GM18505 (cell line): ENCODE measurements around the gene ZNF652.
"Not testable (repeated sequence)": the region's sequence is repeated elsewhere in the genome, so short reads cannot be mapped to it uniquely, and the experiment has no call there.

Experiments
- ATAC-seq: cut with Tn5 transposase; IDR thresholded peaks from one replicate; pipeline ENCODE4 v1.9.1; 2021; ENCODE audit not compliant: unreplicated experiment
- POLR2A ChIP-seq: IDR thresholded peaks from 4 replicates; pipeline ENCODE4 v1.6.1; 2011; ENCODE audit warnings: borderline replicate concordance; ENCODE audit not compliant: insufficient read depth, insufficient read length; ENCODE audit errors: extremely low read depth

The ZNF652 gene

GRCh38 chr17:49393491-49394255 lies 31.6 kb upstream of the ZNF652 start:
- ATAC-seq, result no peak
- TF ChIP-seq POLR2A, result no peak

DNA sequence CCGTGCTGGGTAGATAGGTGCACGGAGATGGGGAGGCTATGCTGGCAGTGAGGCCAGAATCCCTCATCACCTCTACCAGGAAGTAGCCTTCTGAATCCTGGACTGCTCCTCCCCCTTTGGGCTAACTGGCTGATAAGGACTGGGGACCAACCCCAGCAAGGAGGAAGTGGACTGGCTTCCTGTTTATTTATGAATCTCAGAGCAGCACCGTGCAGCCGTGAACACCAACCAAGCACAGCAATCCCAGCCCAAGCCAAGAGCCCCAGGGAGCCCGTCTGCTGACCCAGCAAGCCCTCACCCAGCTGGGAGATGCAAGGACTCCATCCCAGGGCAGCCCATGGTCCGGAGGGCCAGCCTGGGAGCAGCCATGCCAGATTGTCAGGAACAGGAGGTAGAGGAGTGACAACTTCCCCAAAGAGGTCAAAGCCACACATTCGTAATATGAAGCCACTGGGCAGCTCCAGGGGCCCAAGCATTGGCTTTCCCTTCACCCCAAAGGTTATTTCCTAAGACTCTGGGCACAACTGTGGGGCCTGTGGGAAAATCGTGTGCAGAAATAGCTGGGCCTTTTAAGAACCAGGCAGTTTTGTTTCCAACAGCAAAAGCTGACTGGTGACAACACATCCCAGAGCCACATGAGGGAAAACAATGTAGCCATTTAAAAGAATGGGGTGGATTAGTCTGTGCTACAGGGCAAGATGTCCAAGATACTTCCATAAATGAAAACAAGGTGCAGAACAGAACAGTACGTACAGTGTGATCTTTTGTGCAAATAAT lies 28.7 kb upstream of the ZNF652 start:
- peak; percentile 54 for TF ChIP-seq POLR2A
- no peak for ATAC-seq

DNA sequence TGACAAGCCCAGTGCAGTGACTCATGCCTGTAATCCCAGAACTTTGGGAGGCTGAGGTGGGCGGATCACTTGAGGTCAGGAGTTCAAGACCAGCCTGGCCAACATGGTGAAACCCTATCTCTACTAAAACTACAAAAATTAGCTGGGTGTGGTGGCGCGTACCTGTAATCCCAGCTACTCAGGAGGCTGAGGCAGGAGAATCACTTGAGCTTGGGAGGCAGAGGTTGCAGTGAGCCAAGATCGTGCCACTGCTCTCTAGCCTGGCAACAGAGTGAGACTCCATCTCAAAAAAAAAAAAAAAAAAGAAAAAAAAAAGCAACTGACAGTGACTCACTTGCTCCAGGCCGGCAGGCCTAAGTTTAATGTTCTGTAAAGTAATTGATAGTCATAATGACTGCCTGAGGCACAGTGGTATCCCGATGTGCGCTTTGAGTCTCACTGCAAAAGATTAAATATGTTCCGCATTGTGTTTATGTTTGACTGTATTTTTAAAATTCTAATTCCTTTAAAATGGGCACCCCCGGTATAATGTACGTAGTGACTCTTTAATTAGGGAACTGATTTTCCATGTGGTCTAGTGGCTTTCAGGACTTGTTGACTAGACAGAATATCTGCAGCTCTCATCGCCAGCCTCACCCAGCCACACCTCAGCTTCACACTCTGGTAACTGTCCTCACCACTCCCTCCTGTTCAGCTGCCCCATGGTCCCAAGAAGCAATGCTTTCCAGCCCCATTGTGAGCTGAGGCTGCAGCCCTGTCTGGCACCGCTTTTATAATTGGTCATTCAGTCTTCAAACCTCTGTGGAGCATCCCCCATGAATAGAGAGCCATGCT lies 27.7 kb upstream of the ZNF652 start:
- ATAC-seq, result not testable (repeated sequence)

DNA sequence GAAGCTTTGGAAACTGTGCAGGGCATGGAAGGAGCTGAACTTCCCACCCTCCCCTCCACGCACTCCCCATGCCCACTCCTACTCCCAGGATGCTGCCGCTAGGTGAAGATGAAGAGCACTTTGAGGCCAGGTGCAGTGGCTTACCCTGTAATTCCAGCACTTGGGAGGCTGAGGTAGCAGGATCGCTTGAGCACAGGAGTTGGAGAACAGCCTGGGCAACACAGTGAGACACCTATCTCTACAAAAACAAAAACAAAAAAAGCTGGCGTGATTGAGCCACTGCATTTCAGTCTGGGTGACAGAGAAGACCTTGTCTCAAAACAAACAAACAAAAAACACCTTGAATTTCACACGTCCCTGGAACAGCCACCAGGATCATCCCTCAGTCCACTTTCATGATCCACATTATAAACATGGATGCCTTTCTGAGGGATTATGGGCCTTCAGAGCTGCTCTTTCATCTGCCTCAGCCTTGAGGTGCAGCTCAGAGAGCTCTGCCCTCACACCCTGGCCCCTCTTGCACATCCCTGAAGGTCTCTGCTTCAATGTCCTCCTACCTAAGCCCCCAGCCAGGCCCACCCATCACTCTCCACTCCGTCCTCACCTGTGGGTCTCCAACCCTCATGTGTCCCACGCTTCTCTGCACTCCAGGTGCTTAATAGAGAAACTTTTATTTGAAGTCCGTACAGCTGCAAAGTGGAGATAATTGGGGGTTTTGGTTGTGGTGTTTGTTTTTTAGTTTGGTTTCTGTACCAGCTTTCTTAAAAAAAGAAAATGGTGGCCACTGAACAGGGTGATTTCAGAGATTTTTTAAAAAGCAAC lies 26.9 kb upstream of the ZNF652 start:
- ATAC-seq, result no peak
- no peak for TF ChIP-seq POLR2A

DNA sequence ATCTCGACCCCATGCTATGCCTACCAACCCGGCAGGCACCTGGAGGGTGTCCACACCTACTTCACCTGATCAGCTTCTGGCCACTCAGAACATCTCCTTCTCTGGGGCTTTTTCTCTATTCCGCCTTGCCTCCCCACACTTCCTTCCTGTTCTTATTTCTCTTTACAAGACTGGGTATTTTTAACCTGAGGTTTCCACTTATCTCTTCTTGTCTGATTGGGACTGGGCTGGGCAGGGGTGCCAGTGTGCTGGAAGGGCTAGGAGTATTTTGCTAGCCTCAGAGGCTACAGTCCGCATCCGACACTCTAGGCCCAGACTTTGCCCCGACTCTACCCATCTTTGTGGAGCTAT lies 26.2 kb upstream of the ZNF652 start:
- ATAC-seq, result no peak

GRCh38 chr17:49387498-49388289 lies 25.6 kb upstream of the ZNF652 start:
- TF ChIP-seq POLR2A, result no peak
- no peak for ATAC-seq

More for the DNA sequence above, 26.2 kb upstream of the ZNF652 start:
- peak; percentile 61 for TF ChIP-seq POLR2A

DNA sequence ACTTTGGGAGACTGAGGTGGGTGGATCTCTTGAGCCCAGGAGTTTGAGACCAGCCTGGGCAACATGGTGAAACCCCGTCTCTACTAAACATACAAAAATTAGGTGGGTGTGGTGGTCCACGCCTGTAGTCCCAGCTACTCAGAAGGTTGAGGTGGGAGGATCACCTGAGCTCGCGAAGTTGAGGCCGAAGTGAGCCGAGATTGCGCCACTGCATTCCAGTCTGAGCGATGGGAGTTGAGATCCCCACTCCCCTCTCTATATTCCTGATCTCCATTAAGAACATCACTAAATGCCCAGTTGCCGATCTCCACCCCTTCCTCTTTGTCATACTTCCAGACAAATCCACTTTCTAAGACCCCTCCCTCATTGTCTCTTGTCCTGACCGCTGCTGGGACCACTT lies 24.3 kb upstream of the ZNF652 start:
- no peak for ATAC-seq
- TF ChIP-seq POLR2A, result no peak

DNA sequence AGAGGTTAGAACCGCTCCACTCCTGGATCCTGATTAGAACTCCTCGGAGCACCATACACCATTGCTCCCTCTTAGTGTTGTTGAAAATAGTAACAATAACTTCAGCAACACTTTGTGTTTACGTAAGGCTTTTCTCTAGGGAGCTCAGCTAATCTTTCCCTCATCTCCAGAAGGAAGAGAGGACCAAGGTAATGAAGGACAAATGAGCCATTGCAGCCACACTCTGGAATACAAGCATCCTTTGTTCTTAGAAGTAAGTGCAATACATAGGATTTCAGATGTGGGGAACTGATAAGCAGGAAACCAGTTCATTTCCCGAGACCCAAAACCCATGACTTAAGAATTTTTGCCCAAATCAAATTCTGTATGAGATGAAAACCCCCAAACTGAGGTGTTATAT lies 22.9 kb upstream of the ZNF652 start:
- no peak for ATAC-seq
- no peak for TF ChIP-seq POLR2A

DNA sequence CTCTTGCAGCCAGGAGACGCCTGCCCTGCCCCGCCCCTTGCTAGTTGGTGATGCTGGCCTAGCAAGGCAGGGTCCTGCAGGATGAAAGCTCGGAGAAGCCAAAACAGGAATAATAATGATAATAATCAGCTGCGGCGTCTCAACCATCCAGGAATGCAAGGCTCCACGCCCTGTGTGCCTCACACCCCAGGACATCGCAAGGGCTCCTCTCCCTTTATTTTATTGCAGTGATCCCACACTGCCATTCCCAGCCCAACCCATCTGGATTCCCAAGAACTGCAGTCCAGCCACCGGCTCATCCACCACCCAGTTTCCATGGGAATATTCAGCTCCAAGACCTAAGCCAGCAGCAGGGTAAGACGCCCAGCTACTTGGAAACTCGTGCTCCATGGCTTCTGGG lies 21.0 kb upstream of the ZNF652 start:
- no peak for TF ChIP-seq POLR2A
- no peak for ATAC-seq

DNA sequence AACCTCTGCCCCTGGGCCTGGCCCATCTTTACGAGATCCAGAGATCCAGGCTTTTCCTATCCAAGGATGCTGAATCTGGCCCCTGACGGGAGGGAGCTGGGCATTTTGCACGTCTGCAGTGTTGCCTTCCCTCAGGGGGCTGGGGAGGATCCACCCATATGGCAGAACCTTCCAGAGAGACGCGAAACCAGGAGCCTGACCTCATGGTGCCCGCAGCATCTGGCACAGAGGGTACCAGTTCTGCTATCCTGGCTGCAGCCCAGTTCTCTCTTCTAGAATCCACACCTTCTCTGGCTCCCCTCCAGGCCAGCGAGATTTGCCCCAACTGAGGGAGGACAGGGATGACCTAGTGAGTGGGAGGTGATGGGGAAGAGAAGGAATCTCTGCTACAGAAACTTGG lies 20.5 kb upstream of the ZNF652 start:
- no peak for TF ChIP-seq POLR2A
- no peak for ATAC-seq

DNA sequence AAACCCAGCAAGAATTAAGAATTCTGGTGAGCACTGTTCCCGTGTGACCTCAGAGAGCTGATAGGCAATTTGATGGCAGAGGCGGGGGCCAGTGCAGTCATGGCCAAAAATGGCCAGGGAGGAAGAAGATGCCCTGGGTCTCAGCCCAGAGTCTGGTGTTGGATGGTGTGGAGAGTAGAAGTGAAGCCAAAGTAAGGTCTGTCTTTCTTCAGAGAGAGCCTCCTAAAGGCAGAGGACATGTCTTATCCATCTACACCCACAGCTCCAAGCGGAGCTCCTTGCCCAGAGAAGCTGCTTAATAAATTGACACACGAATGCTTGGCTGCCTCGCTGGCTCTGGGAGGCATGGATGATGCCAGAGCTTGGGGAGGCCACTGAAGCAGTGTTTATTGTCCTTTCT lies 19.7 kb upstream of the ZNF652 start:
- no peak for TF ChIP-seq POLR2A
- no peak for ATAC-seq

DNA sequence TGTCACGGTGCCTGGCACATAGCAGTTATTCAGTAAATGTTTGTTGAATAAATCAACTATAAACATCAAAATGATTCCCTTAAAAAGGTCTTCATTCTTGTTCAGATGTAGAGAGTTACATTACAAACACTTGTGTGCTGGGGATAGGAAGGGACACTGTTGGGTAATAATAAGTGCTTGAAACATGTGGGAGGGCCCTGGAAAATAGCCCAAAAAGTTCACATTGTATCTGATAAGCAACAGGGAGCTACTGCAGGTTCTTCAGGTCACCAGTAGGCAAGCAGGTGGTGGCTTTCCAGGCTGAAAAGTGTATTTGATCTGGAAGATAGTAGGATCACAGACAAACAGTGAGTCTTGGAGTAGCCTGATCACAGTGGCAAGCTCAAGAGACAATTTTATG lies 19.0 kb upstream of the ZNF652 start:
- no peak for TF ChIP-seq POLR2A
- no peak for ATAC-seq
